Cardiac septum (tissue), 1 donor: ENCODE measurements around the gene TMEM163. TPM values are rescaled to one million over a fixed set of nuclear protein-coding genes. Genes with fewer than 3 reads are reported as not detected.
"Not testable (repeated sequence)": the region's sequence is repeated elsewhere in the genome, so short reads cannot be mapped to it uniquely, and the experiment has no call there.

Experiments used
- DNase-seq: peaks from one replicate; pipeline ENCODE4 v3.0.0-alpha.2; 2020; ENCODE audit warnings: low spot score
- intact Hi-C: fragments of 100-400 bp; cut with DNase I; formaldehyde crosslinking; loops from one replicate; pipeline ENCODE4 v1.14.0; 2022
- long read RNA-seq: library from polyadenylated mRNA; unstranded; transcript quantifications from one replicate; pipeline ENCODE4 v2.0.0, GENCODE V29; 2021
- total RNA-seq: library from RNA; stranded (reverse); fragmentation: NEBNext Ultra II Directional; extraction: Animal tissue kit (Norgen Biotek cat#: 25700); gene quantifications from one replicate; pipeline ENCODE4 v1.2.1, GENCODE V29; 2021
- donor health status: DM: no; HTN: no; CAD: no.

The TMEM163 gene
- 0.38 TPM for total RNA-seq
- long read RNA-seq, result 0 reads

GRCh38 chr2:134718817-134719814 is at the start of gene TMEM163:
Gene TMEM163, minus strand, starts transcription at chr2:134719000.
- DNase-seq, result no peak

GRCh38 chr2:134766583-134766982 is 47.8 kb upstream of the TMEM163 start:
- no peak for DNase-seq
- intact Hi-C loops, result no loop called here

More at GRCh38 chr2:134718817-134719814, at the start of gene TMEM163:
- intact Hi-C loops, result no loop called here

GRCh38 chr2:134765987-134766386 is 47.2 kb upstream of the TMEM163 start:
- no peak for DNase-seq
- intact Hi-C loops, result no loop called here

- DNase-seq, result no peak
- intact Hi-C loops, result no loop called here
Observed at GRCh38 chr2:134764164-134764563, 45.4 kb upstream of the TMEM163 start.

GRCh38 chr2:134763164-134763710 is 44.4 kb upstream of the TMEM163 start:
- no peak for DNase-seq
- intact Hi-C loops, result no loop called here

GRCh38 chr2:134762508-134762907 is 43.7 kb upstream of the TMEM163 start:
- DNase-seq, result no peak
- intact Hi-C loops, result no loop called here

GRCh38 chr2:134760385-134760784 is 41.6 kb upstream of the TMEM163 start:
- intact Hi-C loops, result no loop called here
- no peak for DNase-seq

GRCh38 chr2:134758633-134759032 is 39.8 kb upstream of the TMEM163 start:
- DNase-seq, result no peak
- intact Hi-C loops, result no loop called here

GRCh38 chr2:134751981-134752380 is 33.2 kb upstream of the TMEM163 start:
- DNase-seq, intact Hi-C loops: not testable (repeated sequence)

GRCh38 chr2:134745546-134745945 is 26.7 kb upstream of the TMEM163 start:
- no peak for DNase-seq
- intact Hi-C loops, result no loop called here

GRCh38 chr2:134745023-134745422 is 26.2 kb upstream of the TMEM163 start:
- no peak for DNase-seq
- intact Hi-C loops, result no loop called here

- DNase-seq, result no peak
- intact Hi-C loops, result no loop called here
Observed at GRCh38 chr2:134739879-134740301, 21.1 kb upstream of the TMEM163 start.

- no peak for DNase-seq
- intact Hi-C loops, result no loop called here
Observed at GRCh38 chr2:134739236-134739878, 20.6 kb upstream of the TMEM163 start.

- no peak for DNase-seq
- intact Hi-C loops, result no loop called here
Observed at GRCh38 chr2:134738141-134738870, 19.5 kb upstream of the TMEM163 start.

GRCh38 chr2:134737671-134738070 is 18.9 kb upstream of the TMEM163 start:
- DNase-seq, result no peak
- intact Hi-C loops, result no loop called here

GRCh38 chr2:134736167-134736880 is 17.5 kb upstream of the TMEM163 start:
- no peak for DNase-seq
- intact Hi-C loops, result no loop called here

GRCh38 chr2:134728163-134728562 is 9.4 kb upstream of the TMEM163 start:
- no peak for DNase-seq
- intact Hi-C loops, result no loop called here

- intact Hi-C loops, result no loop called here
- no peak for DNase-seq
Observed at GRCh38 chr2:134727385-134727784, 8.6 kb upstream of the TMEM163 start.

GRCh38 chr2:134726645-134727044 is 7.8 kb upstream of the TMEM163 start:
- intact Hi-C loops, result no loop called here
- DNase-seq, result no peak
